ENCODE results near the gene ATF6B. TPM values are rescaled to one million over a fixed set of nuclear protein-coding genes. Genes with fewer than 3 reads are reported as not detected.

ATF6B gene
- total RNA-seq, 2 experiments from 2014 or later: 72.2 to 75.6 TPM

DNA sequence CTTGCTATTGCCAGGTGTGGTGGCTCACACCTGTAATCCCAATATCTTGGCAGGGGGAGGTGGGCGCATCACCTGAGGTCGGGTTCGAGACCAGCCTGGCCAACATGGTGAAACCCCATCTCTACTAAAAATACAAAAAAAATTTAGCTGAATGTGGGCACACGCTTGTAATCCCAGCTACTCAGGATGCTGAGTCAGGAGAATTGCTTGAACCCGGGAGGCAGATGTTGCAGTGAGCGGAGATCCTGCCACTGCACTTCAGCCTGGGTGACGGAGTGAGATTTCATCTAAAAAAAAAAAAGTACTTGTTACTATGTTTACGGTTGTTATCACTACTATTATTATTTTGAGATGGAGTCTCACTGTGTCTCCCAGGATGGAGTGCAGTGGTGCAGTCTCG lies 28.8 kb upstream of the ATF6B start:
- no peaks in the 10 kb centered on the region for H3K9me3 ChIP-seq (ENCODE audit: control insufficient read depth in 1 of 2, insufficient read depth in 1 of 2, low read length in 2 of 2)
- H3K4me1 ChIP-seq (ENCODE audit: insufficient read depth, low read length): peaks cover 39% of the 10 kb centered on the region
- Mint-ChIP-seq H3K4me3 (no peak overlapping the region), H3K4me1 (ENCODE audit: low read depth) (peaks cover 41% of the 10 kb centered on the region), H3K36me3 (ENCODE audit: low read depth) (peaks cover 30% of the 10 kb centered on the region), H3K27ac (no peak overlapping the region), H3K27me3 (peaks cover 3% of the 10 kb centered on the region), H3K9me3 (no peaks in the 10 kb centered on the region)
- H3K27me3 ChIP-seq (ENCODE audit: control insufficient read depth in 1 of 2, insufficient read depth in 2 of 2, low read length in 2 of 2): no peaks in the 10 kb centered on the region
- H3K36me3 ChIP-seq (ENCODE audit: insufficient read depth, low read length): peaks cover 13% of the 10 kb centered on the region
- ChIA-PET POLR2A (no interaction called here), CTCF (no interaction called here)
- DNase-seq (no peak), ATAC-seq (ENCODE audit: poor library complexity) (no peak)
- no peak overlapping the region for H3K27ac ChIP-seq (ENCODE audit: low read depth in 1 of 2, low read length in 2 of 2)
- TF ChIP-seq, protein P1, sequence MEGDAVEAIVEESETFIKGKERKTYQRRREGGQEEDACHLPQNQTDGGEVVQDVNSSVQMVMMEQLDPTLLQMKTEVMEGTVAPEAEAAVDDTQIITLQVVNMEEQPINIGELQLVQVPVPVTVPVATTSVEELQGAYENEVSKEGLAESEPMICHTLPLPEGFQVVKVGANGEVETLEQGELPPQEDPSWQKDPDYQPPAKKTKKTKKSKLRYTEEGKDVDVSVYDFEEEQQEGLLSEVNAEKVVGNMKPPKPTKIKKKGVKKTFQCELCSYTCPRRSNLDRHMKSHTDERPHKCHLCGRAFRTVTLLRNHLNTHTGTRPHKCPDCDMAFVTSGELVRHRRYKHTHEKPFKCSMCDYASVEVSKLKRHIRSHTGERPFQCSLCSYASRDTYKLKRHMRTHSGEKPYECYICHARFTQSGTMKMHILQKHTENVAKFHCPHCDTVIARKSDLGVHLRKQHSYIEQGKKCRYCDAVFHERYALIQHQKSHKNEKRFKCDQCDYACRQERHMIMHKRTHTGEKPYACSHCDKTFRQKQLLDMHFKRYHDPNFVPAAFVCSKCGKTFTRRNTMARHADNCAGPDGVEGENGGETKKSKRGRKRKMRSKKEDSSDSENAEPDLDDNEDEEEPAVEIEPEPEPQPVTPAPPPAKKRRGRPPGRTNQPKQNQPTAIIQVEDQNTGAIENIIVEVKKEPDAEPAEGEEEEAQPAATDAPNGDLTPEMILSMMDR (IDR thresholded peaks at IDR 0.05): no peak
- intact Hi-C loops (cut with DNase I, micrococcal nuclease): loop anchor here in 1 of 2 experiments (1.0 to 10.0 kb wide), 2 partner anchors 15 to 112 kb away; no protein-coding TSS in a partner anchor
- H3K4me3 ChIP-seq (ENCODE audit: low read length): no peak overlapping the region

DNA sequence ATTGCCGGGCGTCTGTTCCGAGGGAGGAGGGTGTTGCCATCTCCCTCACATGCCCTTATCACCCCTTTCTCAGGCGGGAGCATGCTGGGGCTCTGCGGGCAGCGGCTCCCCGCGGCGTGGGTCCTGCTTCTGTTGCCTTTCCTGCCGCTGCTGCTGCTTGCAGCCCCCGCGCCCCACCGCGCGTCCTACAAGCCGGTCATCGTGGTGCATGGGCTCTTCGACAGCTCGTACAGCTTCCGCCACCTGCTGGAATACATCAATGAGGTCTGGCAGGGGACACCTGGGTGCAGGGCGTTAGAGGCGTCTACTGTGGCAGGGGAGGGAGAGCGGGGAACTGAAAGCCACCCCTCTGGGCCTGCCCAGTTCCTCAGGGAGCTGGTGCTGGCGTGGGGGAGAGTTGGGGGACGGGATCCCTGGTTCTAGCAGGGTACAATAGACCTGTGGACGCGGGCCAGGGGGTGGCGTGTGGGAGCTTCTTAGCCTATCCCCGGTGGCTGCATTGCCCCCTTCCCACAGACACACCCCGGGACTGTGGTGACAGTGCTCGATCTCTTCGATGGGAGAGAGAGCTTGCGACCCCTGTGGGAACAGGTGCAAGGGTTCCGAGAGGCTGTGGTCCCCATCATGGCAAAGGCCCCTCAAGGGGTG lies 26.6 kb upstream of the ATF6B start:
- Histone ChIP-seq H3K4me1 (ENCODE audit: insufficient read depth, low read length) (peaks cover 49% of the 10 kb centered on the region), H3K9me3 (ENCODE audit: control insufficient read depth in 1 of 2, insufficient read depth in 1 of 2, low read length in 2 of 2) (no peaks in the 10 kb centered on the region), H3K27ac (ENCODE audit: low read depth in 1 of 2, low read length in 2 of 2) (peak overlapping the region; percentile 51 to 67), H3K36me3 (ENCODE audit: insufficient read depth, low read length) (peaks cover 13% of the 10 kb centered on the region), H3K27me3 (ENCODE audit: control insufficient read depth in 1 of 2, insufficient read depth in 2 of 2, low read length in 2 of 2) (peaks cover 0 to 6% of the 10 kb centered on the region in 2 experiments), H3K4me3 (ENCODE audit: low read length) (peak overlapping the region; percentile 80)
- peak overlapping the region; percentile 96 for H3K4me3 Mint-ChIP-seq
- H3K9me3 Mint-ChIP-seq: no peaks in the 10 kb centered on the region
- peaks cover 29% of the 10 kb centered on the region for H3K36me3 Mint-ChIP-seq (ENCODE audit: low read depth)
- peaks cover 18% of the 10 kb centered on the region for H3K27me3 Mint-ChIP-seq
- H3K4me1 Mint-ChIP-seq (ENCODE audit: low read depth): peaks cover 60% of the 10 kb centered on the region
- peak overlapping the region; percentile 88 for H3K27ac Mint-ChIP-seq
- ATAC-seq (ENCODE audit: poor library complexity) (peak; percentile 64), DNase-seq (peak; percentile 43 to 85 (median 59))
- intact Hi-C loops (cut with DNase I, micrococcal nuclease): loop anchor here (1.0 to 10.0 kb wide), 7 partner anchors 24 to 110 kb away; partner anchors contain the start of genes FKBPL (in 2 of the 2) and RNF5 (in 1 of the 2)
- TF ChIP-seq, protein P1 (IDR thresholded peaks at IDR 0.05): peak; percentile 71
- CTCF ChIA-PET: interaction anchor here (1.2 to 1.3 kb wide), 3 partner anchors 27 to 41 kb away, joined by 5 to 9 read pairs (median 8); partner anchors contain the start of gene ATF6B
- POLR2A ChIA-PET: interaction anchor here (0.8 to 1.2 kb wide), 6 partner anchors 10 to 107 kb away, joined by 3 to 10 read pairs (median 4); partner anchors contain the start of genes AGPAT1, ATF6B, EGFL8 and FKBPL

DNA sequence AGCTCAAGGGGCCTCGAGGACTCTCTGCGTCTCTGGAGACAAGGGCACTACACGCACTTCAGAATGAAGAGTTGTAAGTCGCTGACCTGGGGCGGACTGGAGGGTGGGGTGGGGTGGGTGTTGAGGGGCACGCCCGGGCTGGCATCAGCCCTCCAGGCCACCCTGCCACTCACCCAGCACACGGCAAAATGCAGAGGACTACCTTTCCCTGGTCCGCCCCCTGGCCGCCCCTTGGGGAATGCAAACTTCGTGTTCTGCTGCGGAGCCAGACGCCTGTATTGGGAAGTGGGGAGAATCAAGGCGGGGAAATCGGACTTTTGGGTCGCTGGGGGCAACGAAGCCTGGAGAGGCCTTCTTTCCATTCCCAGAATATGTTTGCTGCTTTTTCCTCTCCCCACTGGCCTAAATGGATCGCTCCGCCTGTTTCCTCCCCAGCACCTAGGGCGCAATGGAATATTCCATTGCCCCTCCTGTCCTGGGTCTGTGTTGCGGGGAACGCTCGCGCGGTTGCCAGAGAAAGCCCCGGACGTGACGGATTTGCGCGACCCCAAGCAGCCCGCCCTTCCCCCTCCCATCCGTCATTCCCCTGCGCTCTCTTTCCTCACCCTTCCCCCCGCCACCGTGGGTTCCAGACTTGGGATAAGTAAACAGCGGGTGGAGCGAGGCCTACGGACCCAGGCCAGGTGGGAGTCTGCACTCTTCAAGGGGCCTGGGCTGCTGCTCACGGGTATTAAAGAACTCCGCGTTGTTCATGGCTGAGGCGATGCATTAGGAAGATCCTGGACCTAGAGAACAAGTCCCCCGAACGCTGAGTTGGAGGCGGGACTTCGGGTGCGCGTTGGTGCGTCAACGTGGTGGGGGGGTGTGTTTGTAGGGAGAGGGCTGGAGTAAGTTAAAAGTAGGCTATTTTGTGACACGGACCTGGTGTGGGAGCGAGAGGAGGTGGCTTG lies 25.8 kb upstream of the ATF6B start, which contains the start of gene PPT2:
Gene PPT2 (plus strand): TSS at position 578 of the 950 bp plus-strand sequence. CDS start 454 bp downstream, outside the sequence.
- H3K27ac ChIP-seq (ENCODE audit: low read depth in 1 of 2, low read length in 2 of 2): peak within 1 kb of the TSS; percentile 51 to 67
- intact Hi-C loops (cut with DNase I, micrococcal nuclease): loop anchor here (1.0 to 10.0 kb wide), 6 partner anchors 23 to 109 kb away; partner anchors contain the start of genes FKBPL (in 2 of the 2) and RNF5 (in 1 of the 2)
- POLR2A ChIA-PET: interaction anchor here (0.5 to 1.2 kb wide), 7 partner anchors 11 to 106 kb away, joined by 3 to 10 read pairs (median 5); partner anchors contain the start of genes AGPAT1, ATF6B, EGFL8 and FKBPL

More for the DNA sequence above, 25.8 kb upstream of the ATF6B start, which contains the start of gene PPT2:
- peak within 1 kb of the TSS; percentile 80 for H3K4me3 ChIP-seq (ENCODE audit: low read length)
- H3K27ac Mint-ChIP-seq: peak within 1 kb of the TSS; percentile 88
- H3K36me3 ChIP-seq (ENCODE audit: insufficient read depth, low read length): peaks cover 13% of the 10 kb centered on the region
- no peaks in the 10 kb centered on the region for H3K9me3 Mint-ChIP-seq
- peak within 1 kb of the TSS; percentile 96 for H3K4me3 Mint-ChIP-seq
- ATAC-seq (ENCODE audit: poor library complexity) (peak; percentile 67), DNase-seq (peak; percentile 38 to 88 (median 64))
- H3K27me3 ChIP-seq (ENCODE audit: control insufficient read depth in 1 of 2, insufficient read depth in 2 of 2, low read length in 2 of 2): peaks cover 4 to 14% of the 10 kb centered on the region in 2 experiments
- H3K27me3 Mint-ChIP-seq: peaks cover 22% of the 10 kb centered on the region
- CTCF ChIA-PET: interaction anchor here (1.2 to 1.3 kb wide), 3 partner anchors 26 to 42 kb away, joined by 5 to 9 read pairs (median 8); partner anchors contain the start of gene ATF6B
- H3K36me3 Mint-ChIP-seq (ENCODE audit: low read depth): peaks cover 27% of the 10 kb centered on the region
- peaks cover 65% of the 10 kb centered on the region for H3K4me1 Mint-ChIP-seq (ENCODE audit: low read depth)
- TF ChIP-seq, protein P1 (IDR thresholded peaks at IDR 0.05): no peak
- H3K9me3 ChIP-seq (ENCODE audit: control insufficient read depth in 1 of 2, insufficient read depth in 1 of 2, low read length in 2 of 2): peaks cover 0 to 4% of the 10 kb centered on the region in 2 experiments
- peaks cover 57% of the 10 kb centered on the region for H3K4me1 ChIP-seq (ENCODE audit: insufficient read depth, low read length)

All from CD4-positive, alpha-beta T cell (primary cell).